ENCODE measurements around the gene IMMP1L.

The IMMP1L gene

GRCh38 chr11:31422703-31423102, 86.7 kb downstream of the IMMP1L start:
- no peak overlapping the region for H3K9ac ChIP-seq
- H3K36me3 ChIP-seq (ENCODE audit: insufficient read depth) = no peaks in the 10 kb centered on the region
- no peaks in the 10 kb centered on the region for H3K4me1 ChIP-seq (ENCODE audit: low read depth, poor library complexity, severe bottlenecking)
- TF ChIP-seq CTCF (conservative IDR thresholded peaks at IDR 0.05; ENCODE audit: low read depth, low read length) = no peak
- H3K79me2 ChIP-seq (ENCODE audit: insufficient read depth, low read depth) = no peaks in the 10 kb centered on the region
- no peaks in the 10 kb centered on the region for H3K27me3 ChIP-seq (ENCODE audit: insufficient read depth, low read depth)
- H3K4me2 ChIP-seq = no peak overlapping the region
- H2AFZ ChIP-seq (ENCODE audit: low read depth) = no peak overlapping the region
- H3K4me3 ChIP-seq (IDR thresholded peaks at IDR 0.05; ENCODE audit: insufficient read depth, low read depth, low read length) = no peak overlapping the region
- no peak overlapping the region for H3K27ac ChIP-seq
- no peaks in the 10 kb centered on the region for H4K20me1 ChIP-seq (ENCODE audit: insufficient read depth)

GRCh38 chr11:31421820-31422219, 87.6 kb downstream of the IMMP1L start:
- Histone ChIP-seq H3K9ac (no peak overlapping the region), H3K79me2 (ENCODE audit: insufficient read depth, low read depth) (no peaks in the 10 kb centered on the region), H2AFZ (ENCODE audit: low read depth) (no peak overlapping the region), H3K36me3 (ENCODE audit: insufficient read depth) (no peaks in the 10 kb centered on the region), H3K4me1 (ENCODE audit: low read depth, poor library complexity, severe bottlenecking) (no peaks in the 10 kb centered on the region), H4K20me1 (ENCODE audit: insufficient read depth) (no peaks in the 10 kb centered on the region), H3K4me2 (no peak overlapping the region), H3K4me3 (IDR thresholded peaks at IDR 0.05; ENCODE audit: insufficient read depth, low read depth, low read length) (no peak overlapping the region), H3K27ac (no peak overlapping the region), H3K27me3 (ENCODE audit: insufficient read depth, low read depth) (no peaks in the 10 kb centered on the region)
- no peak for TF ChIP-seq CTCF (conservative IDR thresholded peaks at IDR 0.05; ENCODE audit: low read depth, low read length)

GRCh38 chr11:31419669-31420068, 89.8 kb downstream of the IMMP1L start:
- Histone ChIP-seq H4K20me1 (ENCODE audit: insufficient read depth) (no peaks in the 10 kb centered on the region), H3K36me3 (ENCODE audit: insufficient read depth) (no peaks in the 10 kb centered on the region), H3K79me2 (ENCODE audit: insufficient read depth, low read depth) (no peaks in the 10 kb centered on the region), H3K4me3 (IDR thresholded peaks at IDR 0.05; ENCODE audit: insufficient read depth, low read depth, low read length) (no peak overlapping the region), H2AFZ (ENCODE audit: low read depth) (no peak overlapping the region), H3K27ac (no peak overlapping the region), H3K4me2 (no peak overlapping the region), H3K4me1 (ENCODE audit: low read depth, poor library complexity, severe bottlenecking) (no peaks in the 10 kb centered on the region), H3K9ac (no peak overlapping the region), H3K27me3 (ENCODE audit: insufficient read depth, low read depth) (no peaks in the 10 kb centered on the region)
- TF ChIP-seq CTCF (conservative IDR thresholded peaks at IDR 0.05; ENCODE audit: low read depth, low read length) = no peak

GRCh38 chr11:31419138-31419537, 90.3 kb downstream of the IMMP1L start:
- Histone ChIP-seq H3K79me2 (ENCODE audit: insufficient read depth, low read depth) (no peaks in the 10 kb centered on the region), H3K4me3 (IDR thresholded peaks at IDR 0.05; ENCODE audit: insufficient read depth, low read depth, low read length) (no peak overlapping the region), H2AFZ (ENCODE audit: low read depth) (no peak overlapping the region), H3K27me3 (ENCODE audit: insufficient read depth, low read depth) (no peaks in the 10 kb centered on the region), H3K4me2 (no peak overlapping the region), H3K9ac (no peak overlapping the region), H4K20me1 (ENCODE audit: insufficient read depth) (no peaks in the 10 kb centered on the region), H3K36me3 (ENCODE audit: insufficient read depth) (no peaks in the 10 kb centered on the region), H3K27ac (no peak overlapping the region), H3K4me1 (ENCODE audit: low read depth, poor library complexity, severe bottlenecking) (no peaks in the 10 kb centered on the region)
- no peak for TF ChIP-seq CTCF (conservative IDR thresholded peaks at IDR 0.05; ENCODE audit: low read depth, low read length)

GRCh38 chr11:31417816-31418215, 91.6 kb downstream of the IMMP1L start:
- Histone ChIP-seq H2AFZ (ENCODE audit: low read depth) (no peak overlapping the region), H3K4me2 (no peak overlapping the region)

More at GRCh38 chr11:31417816-31418215, 91.6 kb downstream of the IMMP1L start:
- Histone ChIP-seq H3K27ac (no peak overlapping the region), H3K27me3 (ENCODE audit: insufficient read depth, low read depth) (no peaks in the 10 kb centered on the region), H3K79me2 (ENCODE audit: insufficient read depth, low read depth) (no peaks in the 10 kb centered on the region), H4K20me1 (ENCODE audit: insufficient read depth) (no peaks in the 10 kb centered on the region), H3K9ac (no peak overlapping the region), H3K4me1 (ENCODE audit: low read depth, poor library complexity, severe bottlenecking) (no peaks in the 10 kb centered on the region), H3K36me3 (ENCODE audit: insufficient read depth) (no peaks in the 10 kb centered on the region), H3K4me3 (IDR thresholded peaks at IDR 0.05; ENCODE audit: insufficient read depth, low read depth, low read length) (no peak overlapping the region)
- TF ChIP-seq CTCF (conservative IDR thresholded peaks at IDR 0.05; ENCODE audit: low read depth, low read length) = no peak

Measured in KMS-11 (cell line).